ENCODE results near the gene ALG12. TPM values are rescaled to one million over a fixed set of nuclear protein-coding genes. Genes with fewer than 3 reads are reported as not detected.

Gene ALG12
- total RNA-seq, 1 experiment from 2014 or later: 16.6 TPM

- ChIA-PET CTCF (interaction anchor here (2.3 kb wide), 1 partner anchor 103 kb away, joined by 8 read pairs; no protein-coding TSS in a partner anchor), POLR2A (no interaction called here), RAD21 (ENCODE audit: low non-redundant PET in 1 of 2, low total read pairs in 2 of 2, uncharacterized antibody in 2 of 2, unreplicated experiment in 2 of 2) (no interaction called here)
- DNase-seq (ENCODE audit: low read depth, low spot score): no peak
- Histone ChIP-seq H3K36me3 (ENCODE audit: control insufficient read depth in 1 of 2, insufficient read depth in 2 of 2, low read length in 2 of 2) (no peaks in the 10 kb centered on the region), H3K9me2 (ENCODE audit: insufficient read depth) (no peaks in the 10 kb centered on the region), H3K4me2 (ENCODE audit: low read length) (no peak overlapping the region), H3K9me3 (ENCODE audit: control insufficient read depth in 1 of 2, insufficient read depth in 1 of 2, low read depth in 1 of 2, low read length in 2 of 2) (no peaks in the 10 kb centered on the region), H3K4me3 (replicated peaks in 1 of 2; ENCODE audit: low read depth in 1 of 2, low read length in 2 of 2) (no peak overlapping the region), H3K27me3 (ENCODE audit: insufficient read depth, low read length) (no peaks in the 10 kb centered on the region), H2AFZ (ENCODE audit: low read depth, low read length, poor library complexity, severe bottlenecking) (no peak overlapping the region), H3K4me1 (ENCODE audit: control insufficient read depth in 1 of 2, insufficient read depth in 2 of 2, low read length in 2 of 2) (peaks cover 4 to 16% of the 10 kb centered on the region in 2 experiments; a peak in 3 of 4 replicates), H3K9ac (ENCODE audit: low read length) (no peak overlapping the region), H4K20me1 (ENCODE audit: insufficient read depth) (no peaks in the 10 kb centered on the region), H3K79me2 (ENCODE audit: insufficient read depth, low read length) (no peaks in the 10 kb centered on the region), H3K27ac (ENCODE audit: low read depth, low read length) (no peak overlapping the region)
- ATAC-seq: no peak
- BruUV-seq (replicated peaks): no TSS peak
- no peak for TF ChIP-seq REST (IDR thresholded peaks at IDR 0.05; ENCODE audit: low read depth)
- TF ChIP-seq SIN3A (IDR thresholded peaks at IDR 0.05; ENCODE audit: low read depth): no peak
- no peak for TF ChIP-seq ZBTB33 (IDR thresholded peaks at IDR 0.05; ENCODE audit: extremely low read depth, insufficient replicate concordance, low read length)
- no peak for TF ChIP-seq EZH2phosphoT487 (IDR thresholded peaks at IDR 0.05; ENCODE audit: borderline replicate concordance)
- no peak for TF ChIP-seq EZH2 (IDR thresholded peaks at IDR 0.05)
- no peak for TF ChIP-seq CEBPB (IDR thresholded peaks at IDR 0.05; ENCODE audit: low read depth)
- TF ChIP-seq JUND (IDR thresholded peaks at IDR 0.05): no peak
- no peak for TF ChIP-seq FOSL1 (IDR thresholded peaks at IDR 0.05; ENCODE audit: low read depth)
- TF ChIP-seq CTCF (IDR thresholded peaks at IDR 0.05 in 2 of 3, conservative IDR thresholded peaks at IDR 0.05 in 1 of 3; ENCODE audit: borderline replicate concordance in 1 of 3, insufficient read depth in 1 of 3, low read depth in 2 of 3, low read length in 2 of 3): no peak
- TF ChIP-seq CBX3 (IDR thresholded peaks at IDR 0.05; ENCODE audit: low read depth): no peak
- TF ChIP-seq, protein P1, sequence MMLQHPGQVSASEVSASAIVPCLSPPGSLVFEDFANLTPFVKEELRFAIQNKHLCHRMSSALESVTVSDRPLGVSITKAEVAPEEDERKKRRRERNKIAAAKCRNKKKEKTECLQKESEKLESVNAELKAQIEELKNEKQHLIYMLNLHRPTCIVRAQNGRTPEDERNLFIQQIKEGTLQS (IDR thresholded peaks at IDR 0.05): no peak
- TF ChIP-seq ZFX (IDR thresholded peaks at IDR 0.05): no peak
- no peak for TF ChIP-seq POLR2A (IDR thresholded peaks at IDR 0.05; ENCODE audit: borderline replicate concordance, extremely low read depth, insufficient read depth, insufficient read length)
- no peak for TF ChIP-seq EGR1 (IDR thresholded peaks at IDR 0.05; ENCODE audit: low read depth)
- TF ChIP-seq ZNF274 (IDR thresholded peaks at IDR 0.05; ENCODE audit: low read depth, low read length): no peak
- TF ChIP-seq TCF7L2 (IDR thresholded peaks at IDR 0.05; ENCODE audit: borderline replicate concordance, extremely low read depth, insufficient read depth, insufficient read length): no peak
- TF ChIP-seq SP1 (IDR thresholded peaks at IDR 0.05; ENCODE audit: low read depth): no peak
- no peak for TF ChIP-seq YY1 (IDR thresholded peaks at IDR 0.05; ENCODE audit: extremely low read depth, insufficient replicate concordance, low read depth, low read length)
- no peak for TF ChIP-seq SRF (IDR thresholded peaks at IDR 0.05; ENCODE audit: low read depth)
- no peak for TF ChIP-seq MAX (IDR thresholded peaks at IDR 0.05)
- intact Hi-C loops (cut with micrococcal nuclease): no loop called here
Observed at GRCh38 chr22:49926916-49927315, 8.7 kb upstream of the ALG12 start.
